ENCODE measurements around the gene NEK5.
A peak's percentile ranks its signal among the peaks of the same experiment; 100 is the strongest.
"Not testable (repeated sequence)": the region's sequence is repeated elsewhere in the genome, so short reads cannot be mapped to it uniquely, and the experiment has no call there.

NEK5 gene

DNA sequence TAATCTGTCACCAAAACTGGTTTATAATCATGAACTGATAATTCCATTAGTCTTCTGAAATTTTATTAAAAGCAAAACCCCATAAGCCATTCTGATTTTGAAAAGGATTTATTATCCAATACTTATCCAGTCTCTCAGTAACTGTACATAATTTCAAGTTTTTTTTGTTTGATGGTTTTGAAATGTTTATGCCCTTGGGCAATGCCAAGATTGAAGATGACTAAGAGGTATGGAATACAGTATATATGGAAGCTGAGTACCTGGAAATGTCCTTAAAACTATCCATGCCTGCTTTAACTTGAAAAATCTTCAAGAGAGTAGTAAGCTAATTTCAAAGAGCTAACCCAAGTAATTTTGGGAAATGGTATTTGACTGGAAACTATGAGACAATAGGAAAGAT lies 1.8 kb upstream of the NEK5 start:
- DNase-seq: no peak

DNA sequence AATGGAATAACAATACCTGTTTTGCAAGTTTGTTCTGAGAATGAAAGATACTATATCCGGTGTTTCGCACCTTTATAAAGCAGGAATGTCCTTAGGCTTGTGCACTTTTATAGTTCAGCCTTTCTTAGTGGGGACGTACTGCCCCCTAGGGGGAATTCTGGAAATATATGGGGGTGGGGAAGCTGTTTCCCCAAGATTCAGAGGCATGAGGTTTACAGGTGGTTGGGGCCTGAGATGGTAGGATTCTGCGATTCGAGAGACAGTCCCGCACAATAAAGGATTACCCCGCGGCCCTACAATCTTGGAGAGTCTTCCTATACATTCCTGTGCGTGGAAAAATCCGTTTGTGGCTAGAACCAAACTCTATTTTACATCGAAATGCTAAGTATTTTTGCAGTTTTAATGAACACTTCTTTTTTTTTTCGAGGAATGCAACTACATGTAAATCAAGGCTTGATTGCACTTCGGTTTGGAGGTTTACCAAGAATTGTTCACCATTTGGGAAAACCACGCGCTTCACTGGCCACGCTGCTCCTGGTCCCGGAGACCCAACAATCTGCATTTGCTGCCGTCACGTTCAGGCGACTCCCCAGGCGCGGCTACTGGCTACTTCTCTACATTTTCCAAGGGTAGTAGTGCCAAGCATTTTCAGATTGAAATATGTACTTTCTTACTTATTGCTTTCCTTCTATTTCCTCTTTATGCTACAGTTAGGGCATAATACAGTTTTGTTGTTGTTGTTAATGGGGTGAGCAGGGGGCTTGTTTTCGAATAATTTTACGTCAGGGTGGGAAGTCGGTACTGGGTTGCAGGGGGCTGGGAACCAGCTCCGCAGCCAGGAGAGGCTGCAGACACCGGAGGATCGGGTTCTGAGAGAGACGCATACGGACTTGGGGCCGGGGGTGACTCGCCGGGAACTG lies 830 bp downstream of the NEK5 start:
- peak; percentile 73 for DNase-seq

DNA sequence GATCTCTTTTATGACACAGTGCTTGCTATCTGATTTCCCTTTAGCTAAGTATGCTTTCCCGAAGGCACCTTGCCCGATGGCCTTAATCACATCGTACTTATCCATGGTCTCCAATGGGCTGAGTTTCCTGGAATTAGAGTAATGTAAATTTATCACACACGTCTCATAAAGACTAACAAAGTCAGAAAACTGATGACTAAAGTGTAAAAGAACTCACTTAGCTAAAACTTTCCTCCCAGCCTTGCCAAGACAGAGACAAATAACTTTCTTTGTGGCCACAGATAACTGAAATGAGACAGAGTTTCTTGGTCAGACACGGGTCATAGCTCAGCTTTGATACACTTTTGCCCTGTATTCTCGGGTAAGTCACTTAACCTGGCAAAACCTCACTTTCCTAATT lies 1.5 kb downstream of the NEK5 start:
- DNase-seq: no peak

DNA sequence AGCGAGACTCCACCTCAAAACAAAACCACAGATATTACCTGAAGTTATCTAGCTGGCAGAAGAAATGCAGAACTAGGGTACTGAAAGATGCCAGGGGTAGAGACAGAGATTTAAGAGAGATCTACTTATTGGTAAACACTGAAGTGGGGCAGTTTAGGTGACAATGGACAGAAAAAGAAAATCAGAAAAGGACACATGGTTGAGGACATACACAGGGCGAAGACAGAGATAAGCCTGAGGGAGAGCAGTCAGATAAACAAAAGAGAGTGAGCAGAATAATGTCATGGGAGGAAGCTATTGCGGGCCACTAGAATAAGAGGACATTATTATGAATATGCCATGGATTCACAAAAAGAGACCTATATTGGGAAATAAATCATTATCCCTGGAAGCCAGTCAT lies 3.3 kb downstream of the NEK5 start:
- no peak for DNase-seq

DNA sequence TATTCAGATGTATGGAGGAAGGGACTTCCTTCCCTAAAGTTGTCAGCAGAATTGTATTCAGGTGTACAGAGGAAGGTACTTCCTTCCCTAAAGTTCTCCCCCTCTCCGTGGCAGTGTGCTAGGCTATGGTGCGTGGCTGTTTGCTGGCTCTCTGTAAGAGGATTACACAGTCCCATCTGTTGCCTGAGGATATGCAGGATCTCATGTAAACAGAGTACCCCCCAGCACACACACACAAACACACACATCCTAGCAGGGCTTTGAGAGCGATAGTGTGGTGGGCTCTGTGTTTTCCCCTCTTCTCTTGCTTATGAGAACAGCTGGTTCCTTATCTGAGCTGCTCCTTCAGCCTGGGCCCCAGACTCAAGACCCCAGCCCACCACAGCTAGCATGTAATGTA lies 10.3 kb downstream of the NEK5 start:
- no peak for DNase-seq

DNA sequence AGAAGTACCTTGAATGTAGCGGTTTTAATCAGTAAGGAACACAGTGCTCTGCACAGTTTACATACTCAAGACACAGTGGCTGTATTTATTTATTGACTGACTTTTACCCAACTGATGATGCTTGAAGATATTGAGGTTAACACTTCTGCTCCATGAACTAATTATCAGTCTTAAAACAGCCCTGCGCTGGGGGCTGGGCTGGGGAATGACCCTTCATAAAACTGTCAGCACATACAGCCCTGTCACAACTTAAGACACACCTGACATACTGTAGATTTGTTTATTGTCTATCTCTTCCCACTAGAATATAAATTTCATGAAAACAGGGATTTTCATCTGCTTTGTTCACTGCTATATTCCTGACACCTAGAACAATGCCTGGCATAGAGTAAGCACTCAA lies 10.8 kb downstream of the NEK5 start:
- DNase-seq: no peak

DNA sequence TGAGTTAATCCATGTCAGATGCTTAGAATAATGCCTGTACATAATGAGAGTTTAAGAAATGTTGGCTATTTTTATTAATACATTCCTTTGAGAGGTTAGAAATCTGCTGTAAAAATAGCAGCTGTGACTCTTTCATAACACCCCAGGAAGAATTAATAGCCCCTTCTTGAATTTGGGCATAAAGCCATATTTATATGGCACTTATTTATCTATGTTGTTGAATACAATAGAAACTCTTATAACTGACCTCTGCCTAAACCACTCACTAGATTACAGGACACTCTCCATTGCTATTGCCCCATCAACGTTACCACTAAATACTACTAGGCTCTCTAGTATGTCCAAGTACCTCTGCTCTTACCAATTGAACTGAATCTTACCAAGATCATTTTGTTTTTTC lies 16.3 kb downstream of the NEK5 start:
- DNase-seq: no peak

DNA sequence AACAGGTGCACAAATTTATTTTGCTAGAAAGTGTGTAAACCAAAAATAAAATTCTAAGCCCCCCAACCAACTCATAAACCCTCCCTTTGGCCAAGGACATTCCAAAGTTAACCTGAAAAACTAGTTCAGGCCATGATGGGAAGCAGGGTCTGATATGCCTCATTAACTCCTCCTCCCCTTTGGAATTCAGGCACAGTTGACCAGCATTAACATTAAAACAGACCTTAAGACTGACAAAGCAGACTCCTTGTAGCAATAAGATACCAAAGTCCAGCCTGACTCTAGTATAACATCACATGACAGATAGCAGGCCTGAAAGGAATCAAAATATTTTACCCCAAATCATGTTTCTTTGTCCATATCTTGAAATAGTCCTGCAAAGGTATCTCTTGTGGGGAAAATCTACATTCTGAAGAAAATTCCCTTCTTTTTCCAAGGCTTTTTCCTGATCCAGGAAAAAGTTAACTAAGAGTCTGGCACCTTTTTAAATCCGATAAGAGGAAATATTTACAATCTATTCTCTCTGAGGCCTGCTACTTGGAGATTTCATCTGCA lies 19.7 kb downstream of the NEK5 start:
- no peak for DNase-seq

DNA sequence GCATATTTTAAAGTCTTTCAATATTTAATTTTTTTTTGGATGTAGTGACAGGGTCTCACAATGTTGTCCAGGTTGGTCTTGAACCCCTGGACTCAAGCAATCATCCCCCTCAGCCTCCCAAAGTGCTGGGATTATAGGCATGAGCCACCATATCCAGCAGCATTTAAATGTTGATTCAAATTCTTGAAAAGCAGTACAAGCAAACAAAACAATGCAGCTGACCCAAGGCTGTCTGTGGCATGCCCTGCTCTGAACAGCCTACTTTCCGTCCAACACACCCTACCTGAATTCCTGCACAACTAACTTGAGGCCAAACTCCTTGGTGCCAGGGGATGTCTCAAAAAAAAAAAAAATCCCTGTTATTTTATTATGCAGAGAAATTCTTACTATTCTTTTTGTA lies 23.0 kb downstream of the NEK5 start:
- no peak for DNase-seq

DNA sequence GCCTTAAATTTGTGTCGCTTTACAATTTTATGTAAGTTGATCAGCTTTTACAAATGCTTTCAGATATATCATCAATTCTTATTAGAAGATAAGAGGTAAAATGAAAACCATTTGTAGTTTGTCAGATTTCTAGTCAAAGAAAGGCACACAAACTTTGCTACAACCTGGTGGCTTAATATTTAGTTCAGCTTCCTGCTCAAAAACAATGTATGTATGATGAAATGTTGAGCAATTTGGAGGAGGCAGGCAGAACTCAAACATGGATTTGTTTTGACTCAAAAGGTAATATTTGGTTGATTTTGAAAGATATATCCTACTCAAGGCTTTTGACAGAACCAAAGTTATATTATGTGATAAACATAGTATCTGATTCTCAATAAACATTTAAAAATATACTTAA lies 24.2 kb downstream of the NEK5 start:
- no peak for DNase-seq

DNA sequence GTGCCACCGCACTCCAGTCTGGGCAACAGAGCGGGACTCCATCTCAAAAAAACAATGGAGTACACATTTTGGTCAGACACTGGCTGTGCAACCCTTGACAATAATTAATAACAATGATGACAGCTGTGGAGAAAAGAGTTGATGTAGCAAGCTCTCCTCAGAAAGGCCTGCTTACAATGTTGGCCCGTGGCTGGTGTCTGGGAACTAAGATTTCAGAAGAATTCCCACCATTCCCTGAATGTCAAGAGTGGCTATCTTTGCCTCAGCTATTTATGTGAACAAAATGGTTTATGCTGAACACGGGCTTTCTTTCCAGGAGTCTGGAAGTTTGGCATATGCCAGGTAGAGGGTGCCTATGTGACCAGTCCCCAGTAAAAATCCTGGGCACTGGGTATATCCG lies 25.5 kb downstream of the NEK5 start:
- no peak for DNase-seq

DNA sequence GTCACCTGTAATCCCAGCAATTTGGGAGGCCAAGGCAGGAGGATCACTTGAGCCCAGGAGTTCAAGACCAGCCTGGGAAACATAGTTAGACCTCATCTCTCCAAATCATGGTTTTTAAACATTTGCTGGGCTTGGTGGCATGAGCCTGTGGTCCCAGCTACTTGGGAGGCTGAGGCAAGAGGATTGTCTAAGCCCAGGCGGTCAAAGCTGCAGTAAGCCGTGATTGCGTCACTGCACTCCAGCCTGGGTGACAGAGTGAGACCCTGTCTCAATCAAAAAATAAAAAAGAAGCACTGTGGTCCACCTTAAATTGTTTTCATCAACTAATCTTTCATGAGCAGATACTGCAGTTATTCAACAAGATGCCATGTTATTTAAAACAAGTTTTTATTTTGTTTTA lies 26.4 kb downstream of the NEK5 start:
- not testable (repeated sequence) for DNase-seq

DNA sequence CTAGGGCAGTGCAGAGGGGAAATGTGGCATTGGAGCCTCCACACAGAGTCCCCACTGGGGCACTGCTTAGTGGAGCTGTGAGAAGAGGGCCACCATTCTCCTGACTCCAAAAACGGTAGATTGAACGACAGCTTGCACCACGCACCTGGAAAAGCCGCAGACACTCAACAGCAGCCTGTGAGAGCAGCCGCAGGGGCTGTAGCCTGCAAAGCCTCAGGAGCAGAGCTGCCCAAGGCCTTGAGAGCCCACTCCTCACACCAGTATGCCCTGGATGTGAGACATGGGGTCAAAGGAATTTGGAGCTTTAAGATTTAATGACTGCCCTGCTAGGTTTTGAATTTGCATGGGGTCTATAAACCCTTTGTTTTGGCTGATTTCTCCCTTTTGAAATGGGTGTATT lies 31.7 kb downstream of the NEK5 start:
- DNase-seq: no peak

DNA sequence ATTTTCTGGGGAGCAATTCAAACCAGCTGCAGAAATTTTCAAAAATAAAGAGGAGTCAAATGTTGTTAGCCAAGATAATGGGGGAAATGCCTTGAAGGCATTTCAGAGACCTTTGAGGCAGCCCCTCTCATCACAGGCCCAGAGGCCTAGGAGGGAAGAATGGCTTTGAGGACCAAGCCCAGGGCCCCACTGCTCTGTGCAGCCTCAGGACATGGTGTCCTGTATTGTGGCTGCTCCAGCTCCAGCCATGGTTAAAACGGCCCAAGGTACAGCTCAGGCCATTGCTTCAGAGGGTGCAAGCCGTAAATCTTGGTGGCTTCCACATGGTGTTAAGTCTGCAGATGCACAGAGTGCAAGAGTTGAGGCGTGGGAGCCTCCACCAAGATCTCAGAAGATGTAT lies 32.1 kb downstream of the NEK5 start:
- no peak for DNase-seq

DNA sequence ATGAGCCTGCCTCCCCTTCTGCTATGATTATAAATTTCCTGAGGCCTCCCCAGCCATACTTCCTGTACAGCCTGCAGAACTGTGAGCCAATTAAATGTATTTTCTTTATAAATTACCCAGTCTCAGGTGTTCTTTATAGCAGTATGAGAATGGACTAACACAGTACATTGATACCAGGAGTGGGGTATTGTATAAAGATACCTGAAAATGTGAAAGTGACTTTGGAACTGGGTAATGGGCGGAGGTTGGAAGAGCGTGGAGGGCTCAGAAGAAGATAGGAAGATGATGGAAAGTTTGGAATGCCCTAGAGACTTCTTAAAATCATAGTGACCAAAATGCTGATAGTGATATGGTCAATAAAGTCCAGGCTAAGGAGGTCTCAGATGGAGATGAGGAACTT lies 32.8 kb downstream of the NEK5 start:
- no peak for DNase-seq

DNA sequence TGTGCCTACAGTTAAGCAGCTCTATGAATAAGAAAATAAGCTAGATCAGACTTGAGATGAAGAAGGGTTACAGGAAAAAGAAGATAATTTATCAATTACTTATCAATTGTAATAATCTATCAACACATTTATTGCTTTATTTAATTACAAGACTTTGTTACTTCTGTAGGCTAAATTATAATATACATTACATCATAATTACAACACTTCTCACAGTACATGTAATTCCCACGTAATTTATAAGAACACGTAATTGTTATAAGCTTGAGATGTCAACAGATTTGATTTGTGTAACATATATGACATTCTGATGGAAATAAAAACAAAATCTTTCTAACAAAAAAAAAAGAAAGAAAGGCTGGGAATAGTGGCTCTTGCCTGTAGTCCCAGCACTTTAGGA lies 36.8 kb downstream of the NEK5 start:
- no peak for DNase-seq

DNA sequence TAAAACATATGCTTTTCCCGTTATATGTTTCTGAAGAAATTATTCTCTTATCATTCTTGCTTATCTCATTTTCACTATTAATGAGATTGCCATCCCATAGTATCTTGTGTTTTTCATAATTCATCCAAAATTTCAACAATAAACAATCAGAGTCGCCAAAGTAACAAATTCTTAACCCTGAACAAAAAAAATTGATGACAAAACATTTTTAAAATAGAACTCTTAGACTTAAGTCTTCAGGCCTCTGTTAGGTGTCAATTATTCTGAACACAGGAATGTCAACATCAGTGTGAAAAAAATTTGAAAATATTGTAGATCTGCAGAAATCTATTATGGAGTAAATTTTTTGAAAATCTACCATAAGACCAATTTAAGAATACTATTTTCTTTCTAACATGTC lies 37.4 kb downstream of the NEK5 start:
- no peak for DNase-seq

DNA sequence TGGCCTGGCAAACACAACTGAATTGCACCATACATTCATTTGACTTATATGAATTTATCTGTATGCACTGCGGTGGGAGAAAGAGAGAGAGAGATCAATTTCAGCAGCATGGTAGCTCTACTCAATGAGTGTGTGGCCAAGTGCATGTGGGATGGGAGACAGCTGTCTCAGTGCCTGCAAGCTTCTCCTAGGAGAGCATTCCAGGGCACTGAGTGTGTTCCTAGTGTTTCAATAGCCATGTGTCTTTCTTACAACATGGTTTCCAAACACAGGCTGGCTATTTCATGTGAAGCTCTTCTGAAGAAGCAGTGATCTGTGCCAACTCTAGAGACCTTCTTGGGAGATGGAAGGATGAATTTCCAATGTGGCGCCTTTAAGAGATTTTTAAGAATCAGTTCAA lies 43.5 kb downstream of the NEK5 start:
- no peak for DNase-seq

DNA sequence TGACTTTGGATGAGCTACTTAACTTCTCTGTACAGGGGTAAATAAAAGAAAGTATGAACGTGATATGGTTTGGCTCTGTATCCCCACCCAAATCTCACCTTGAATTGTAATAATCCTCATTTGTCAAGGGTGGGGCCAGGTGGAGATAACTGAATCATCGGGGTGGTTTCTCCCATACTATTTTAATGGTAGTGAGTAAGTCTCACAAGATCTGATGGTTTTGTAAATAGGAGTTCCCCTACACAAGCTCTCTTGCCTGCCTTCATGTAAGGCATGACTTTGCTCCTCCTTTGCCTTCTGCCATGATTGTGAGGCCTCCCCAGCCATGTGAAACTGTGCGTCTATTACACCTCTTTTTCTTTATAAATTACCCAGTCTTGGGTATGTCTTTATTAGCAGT lies 43.9 kb downstream of the NEK5 start:
- DNase-seq: not testable (repeated sequence)

DNA sequence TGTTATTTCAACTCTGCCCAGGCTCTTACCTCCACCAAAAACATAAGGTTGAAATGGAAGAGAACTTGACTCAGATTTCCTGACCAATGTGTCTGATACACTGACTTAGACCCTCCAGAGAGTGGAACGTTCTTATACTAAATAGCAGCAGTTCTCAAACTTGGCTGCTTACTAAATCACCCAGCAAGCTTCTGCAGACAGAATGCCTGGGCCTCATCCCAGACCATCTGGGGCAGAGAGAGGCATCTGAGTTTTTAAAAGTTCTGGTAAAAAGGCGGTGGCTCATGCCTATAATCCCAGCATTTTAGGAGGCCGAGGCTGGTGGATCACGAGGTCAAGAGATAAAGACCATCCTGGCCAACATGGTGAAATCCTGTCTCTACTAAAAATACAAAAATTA lies 46.3 kb downstream of the NEK5 start:
- no peak for DNase-seq

DNA sequence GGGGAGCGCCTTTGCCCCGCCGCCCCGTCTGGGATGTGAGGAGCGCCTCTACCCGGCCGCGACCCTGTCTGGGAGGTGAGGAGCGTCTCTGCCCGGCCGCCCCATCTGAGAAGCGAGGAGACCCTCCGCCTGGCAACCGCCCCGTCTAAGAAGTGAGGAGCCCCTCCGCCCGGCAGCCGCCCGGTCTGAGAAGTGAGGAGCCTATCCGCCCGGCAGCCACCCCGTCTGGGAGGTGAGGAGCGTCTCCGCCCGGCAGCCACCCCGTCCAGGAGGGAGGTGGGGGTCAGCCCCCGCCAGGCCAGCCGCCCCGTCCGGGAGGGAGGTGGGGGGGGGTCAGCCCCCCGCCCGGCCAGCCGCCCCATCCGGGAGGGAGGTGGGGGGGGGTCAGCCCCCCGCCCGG lies 49.0 kb downstream of the NEK5 start:
- DNase-seq: not testable (repeated sequence)

DNA sequence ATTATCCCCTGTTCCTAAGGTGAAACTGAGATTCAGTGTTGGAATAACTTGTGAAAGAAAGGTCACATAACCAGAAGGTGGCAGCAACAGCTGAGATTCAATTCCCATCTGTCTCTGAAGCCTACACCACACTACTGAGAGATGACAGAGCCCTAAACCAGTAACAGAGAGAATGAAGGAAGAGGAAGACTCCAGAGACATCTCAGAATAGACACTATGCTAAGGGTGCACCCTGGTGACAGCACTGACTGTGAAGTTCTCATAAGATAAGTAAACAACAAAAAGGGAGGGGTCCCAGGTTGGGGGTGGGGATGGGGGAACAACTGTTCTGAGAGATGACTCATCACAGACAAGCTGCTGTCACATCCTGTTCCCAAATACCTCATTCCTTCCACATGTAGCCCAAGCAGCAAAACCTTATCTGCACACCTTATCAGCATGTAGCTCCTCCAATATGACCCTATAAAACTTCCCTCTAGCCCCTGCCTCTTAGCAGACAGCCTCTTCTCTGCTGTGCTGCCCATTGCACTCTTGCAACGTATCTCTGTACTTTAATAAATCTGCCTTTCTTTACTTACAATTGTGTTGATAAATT lies 57.8 kb downstream of the NEK5 start:
- peak; percentile 1 for DNase-seq

DNA sequence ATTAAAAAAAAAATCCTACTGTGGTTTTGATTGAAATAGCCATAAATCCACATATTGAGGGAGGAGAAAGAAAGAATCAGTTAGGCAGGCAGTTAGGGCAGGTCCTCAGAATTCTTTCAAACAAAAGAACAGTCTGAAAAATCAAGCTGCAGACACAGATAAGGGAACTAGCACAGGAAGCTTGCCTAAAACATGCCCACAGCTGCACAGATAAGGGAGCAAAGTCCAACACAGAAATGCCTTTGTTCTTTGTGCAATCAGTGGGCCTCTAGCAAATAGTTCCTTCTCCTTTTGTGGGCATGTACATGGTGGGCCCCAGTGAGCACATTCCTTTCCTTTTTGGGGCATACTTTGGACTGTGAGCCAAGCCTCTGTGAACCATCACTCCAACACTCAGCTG lies 61.6 kb downstream of the NEK5 start:
- DNase-seq: no peak

DNA sequence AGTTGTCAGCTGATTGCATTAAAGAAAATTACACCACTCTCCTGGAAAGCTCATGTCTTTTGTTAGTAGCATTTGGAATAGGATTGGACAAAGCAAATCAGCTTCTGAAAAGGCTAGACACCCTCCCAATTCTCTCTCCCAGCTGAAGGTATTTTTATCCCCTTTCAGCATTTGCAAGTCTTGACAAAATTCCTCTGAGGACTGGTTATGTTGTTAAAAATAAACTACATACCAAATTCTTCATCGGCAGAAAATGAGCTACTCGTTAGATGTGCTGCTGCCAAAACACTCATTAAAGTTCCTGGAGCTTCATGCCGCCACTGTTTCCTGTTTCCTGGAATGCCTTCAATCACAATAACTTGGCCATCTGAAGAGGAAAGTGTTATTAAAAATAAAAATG lies 67.3 kb downstream of the NEK5 start:
- no peak for DNase-seq

DNA sequence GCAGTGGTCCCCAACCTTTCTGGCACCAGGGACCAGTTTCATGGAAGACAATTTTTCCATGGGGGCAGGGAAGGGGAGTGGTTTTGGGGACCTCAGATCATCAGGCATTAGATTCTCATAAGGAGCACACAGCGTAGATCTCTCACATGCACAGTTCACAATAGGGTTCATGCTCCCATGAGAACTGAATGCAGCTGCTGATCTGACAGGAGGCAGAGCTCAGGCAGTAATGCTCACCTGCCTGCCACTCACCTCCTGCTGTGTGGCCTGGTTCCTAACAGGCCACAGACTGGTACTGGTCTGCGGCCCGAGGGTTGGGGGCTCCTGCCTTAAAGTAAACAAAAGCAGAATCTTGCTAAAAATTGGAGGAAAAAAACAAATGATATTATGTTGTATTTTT lies 67.8 kb downstream of the NEK5 start:
- DNase-seq: not testable (repeated sequence)

All from CD4-positive, alpha-beta T cell treated with Interleukin-12 subunit alpha and Interleukin-12 subunit beta, for 1 hour (primary cell).